Activated T-helper 17 cell treated with anti-CD3 and anti-CD28 coated beads, Interleukin-2, amount 50 U/mL, for 72 hours (primary cell): Measurements from ENCODE around the gene SPTBN1. TPM values are rescaled to one million over a fixed set of nuclear protein-coding genes. Genes with fewer than 3 reads are reported as not detected.

ENCODE experiments used
- ATAC-seq: fragments of 150-1000 bp; cut with Tn5 transposase; replicated peaks from 2 replicates; pipeline ENCODE4 v1.10.0; 2021; ENCODE audit warnings: mild to moderate bottlenecking, moderate library complexity
- H3K27ac Mint-ChIP-seq: one replicate; pipeline ENCODE4 v1.8.0; 2022; ENCODE audit warnings: mixed read lengths
- H3K27me3 Mint-ChIP-seq: one replicate; pipeline ENCODE4 v1.8.0; 2022; ENCODE audit warnings: mixed read lengths
- H3K36me3 Mint-ChIP-seq: one replicate; pipeline ENCODE4 v1.8.0; 2022; ENCODE audit warnings: low read depth, mild to moderate bottlenecking, mixed read lengths
- H3K4me1 Mint-ChIP-seq: one replicate; pipeline ENCODE4 v1.8.0; 2022; ENCODE audit warnings: mixed read lengths
- H3K4me3 Mint-ChIP-seq: one replicate; pipeline ENCODE4 v1.8.0; 2022; ENCODE audit warnings: mild to moderate bottlenecking, mixed read lengths
- H3K9me3 Mint-ChIP-seq: one replicate; pipeline ENCODE4 v1.8.0; 2022; ENCODE audit warnings: mixed read lengths
- total RNA-seq, 2 donors: library from RNA; stranded (reverse); gene quantifications; one replicate each; pipeline ENCODE4 v1.2.3, GENCODE V29; 2022

SPTBN1 gene
- total RNA-seq, 2 donors from 2014 or later = 85.3 to 101 TPM

- Mint-ChIP-seq H3K27ac (peak overlapping the region; percentile 83), H3K9me3 (no peaks in the 10 kb centered on the region), H3K27me3 (no peaks in the 10 kb centered on the region), H3K4me3 (peak overlapping the region; percentile 82), H3K36me3 (no peaks in the 10 kb centered on the region), H3K4me1 (peaks cover 66% of the 10 kb centered on the region)
- no peak for ATAC-seq
Measured at GRCh38 chr2:54587171-54588016, 131.3 kb downstream of the SPTBN1 start.

- Mint-ChIP-seq H3K27ac (peak overlapping the region; percentile 49), H3K9me3 (no peaks in the 10 kb centered on the region), H3K4me1 (peaks cover 66% of the 10 kb centered on the region), H3K4me3 (peak overlapping the region; percentile 82), H3K27me3 (no peaks in the 10 kb centered on the region), H3K36me3 (no peaks in the 10 kb centered on the region)
- no peak for ATAC-seq
Measured at GRCh38 chr2:54588244-54588899, 132.2 kb downstream of the SPTBN1 start.

GRCh38 chr2:54589038-54589339, 132.9 kb downstream of the SPTBN1 start:
- peak overlapping the region; percentile 82 for H3K4me3 Mint-ChIP-seq
- peak overlapping the region; percentile 88 for H3K27ac Mint-ChIP-seq
- H3K27me3 Mint-ChIP-seq = no peaks in the 10 kb centered on the region
- no peaks in the 10 kb centered on the region for H3K9me3 Mint-ChIP-seq
- H3K4me1 Mint-ChIP-seq = peaks cover 68% of the 10 kb centered on the region
- no peaks in the 10 kb centered on the region for H3K36me3 Mint-ChIP-seq
- no peak for ATAC-seq

GRCh38 chr2:54589340-54590215, 133.5 kb downstream of the SPTBN1 start:
- no peaks in the 10 kb centered on the region for H3K36me3 Mint-ChIP-seq
- H3K27ac Mint-ChIP-seq = peak overlapping the region; percentile 88
- H3K4me3 Mint-ChIP-seq = peak overlapping the region; percentile 82
- peak; percentile 80 for ATAC-seq
- no peaks in the 10 kb centered on the region for H3K9me3 Mint-ChIP-seq
- H3K4me1 Mint-ChIP-seq = peaks cover 64% of the 10 kb centered on the region
- H3K27me3 Mint-ChIP-seq = no peaks in the 10 kb centered on the region

GRCh38 chr2:54590216-54591120, 134.3 kb downstream of the SPTBN1 start:
- ATAC-seq = no peak
- H3K4me1 Mint-ChIP-seq = peaks cover 55% of the 10 kb centered on the region
- peak overlapping the region; percentile 70 for H3K27ac Mint-ChIP-seq
- no peaks in the 10 kb centered on the region for H3K9me3 Mint-ChIP-seq
- no peaks in the 10 kb centered on the region for H3K27me3 Mint-ChIP-seq
- H3K4me3 Mint-ChIP-seq = peak overlapping the region; percentile 82
- no peaks in the 10 kb centered on the region for H3K36me3 Mint-ChIP-seq

GRCh38 chr2:54591551-54591950, 135.4 kb downstream of the SPTBN1 start:
- no peak for ATAC-seq
- H3K27me3 Mint-ChIP-seq = no peaks in the 10 kb centered on the region
- peaks cover 58% of the 10 kb centered on the region for H3K4me1 Mint-ChIP-seq
- no peaks in the 10 kb centered on the region for H3K9me3 Mint-ChIP-seq
- peak overlapping the region; percentile 82 for H3K4me3 Mint-ChIP-seq
- no peaks in the 10 kb centered on the region for H3K36me3 Mint-ChIP-seq
- peak overlapping the region; percentile 70 for H3K27ac Mint-ChIP-seq

GRCh38 chr2:54593249-54593648, 137.1 kb downstream of the SPTBN1 start:
- ATAC-seq = no peak
- H3K36me3 Mint-ChIP-seq = no peaks in the 10 kb centered on the region
- no peak overlapping the region for H3K4me3 Mint-ChIP-seq

GRCh38 chr2:54594048-54594447, 137.9 kb downstream of the SPTBN1 start:
- Mint-ChIP-seq H3K4me3 (no peak overlapping the region), H3K36me3 (peaks cover 3% of the 10 kb centered on the region), H3K27me3 (no peaks in the 10 kb centered on the region), H3K27ac (no peak overlapping the region), H3K4me1 (peaks cover 57% of the 10 kb centered on the region), H3K9me3 (no peaks in the 10 kb centered on the region)
- ATAC-seq = no peak

More at GRCh38 chr2:54593249-54593648, 137.1 kb downstream of the SPTBN1 start:
- Mint-ChIP-seq H3K27me3 (no peaks in the 10 kb centered on the region), H3K4me1 (peaks cover 58% of the 10 kb centered on the region), H3K9me3 (no peaks in the 10 kb centered on the region), H3K27ac (peak overlapping the region; percentile 31)

GRCh38 chr2:54595161-54595803, 139.2 kb downstream of the SPTBN1 start:
- no peaks in the 10 kb centered on the region for H3K27me3 Mint-ChIP-seq
- H3K27ac Mint-ChIP-seq = peak overlapping the region; percentile 98
- H3K36me3 Mint-ChIP-seq = peaks cover 14% of the 10 kb centered on the region
- peak overlapping the region; percentile 93 for H3K4me3 Mint-ChIP-seq
- no peak for ATAC-seq
- peaks cover 59% of the 10 kb centered on the region for H3K4me1 Mint-ChIP-seq
- H3K9me3 Mint-ChIP-seq = no peaks in the 10 kb centered on the region

GRCh38 chr2:54595999-54596902, 140.1 kb downstream of the SPTBN1 start:
- H3K27ac Mint-ChIP-seq = peak overlapping the region; percentile 98
- peak overlapping the region; percentile 93 for H3K4me3 Mint-ChIP-seq
- peak; percentile 49 for ATAC-seq
- peaks cover 16% of the 10 kb centered on the region for H3K36me3 Mint-ChIP-seq
- H3K4me1 Mint-ChIP-seq = peaks cover 53% of the 10 kb centered on the region
- no peaks in the 10 kb centered on the region for H3K27me3 Mint-ChIP-seq
- H3K9me3 Mint-ChIP-seq = no peaks in the 10 kb centered on the region

- H3K27ac Mint-ChIP-seq = peak overlapping the region; percentile 98
- peak; percentile 73 for ATAC-seq
- no peaks in the 10 kb centered on the region for H3K9me3 Mint-ChIP-seq
- H3K36me3 Mint-ChIP-seq = peaks cover 16% of the 10 kb centered on the region
- H3K4me3 Mint-ChIP-seq = peak overlapping the region; percentile 93
- H3K27me3 Mint-ChIP-seq = no peaks in the 10 kb centered on the region
- H3K4me1 Mint-ChIP-seq = peaks cover 61% of the 10 kb centered on the region
Measured at GRCh38 chr2:54597153-54597848, 141.2 kb downstream of the SPTBN1 start.
